ENCODE measurements around the gene DAAM2.

DAAM2 gene

GRCh38 chr6:39791850-39792539 lies at the start of gene DAAM2:
Gene DAAM2, plus strand, starts transcription at chr6:39792376. Its CDS starts 63,927 bp downstream, at chr6:39856303.
- DNase-seq (ENCODE audit: low read depth in 2 of 3, low spot score in 1 of 3) = no peak

- no peak for DNase-seq (ENCODE audit: low read depth in 2 of 3, low spot score in 1 of 3)
Observed at GRCh38 chr6:39746795-39747194, 45.4 kb upstream of the DAAM2 start.

GRCh38 chr6:39752835-39753724 lies 39.1 kb upstream of the DAAM2 start:
- no peak for DNase-seq (ENCODE audit: low read depth in 2 of 3, low spot score in 1 of 3)

GRCh38 chr6:39753725-39754045 lies 38.5 kb upstream of the DAAM2 start:
- no peak for DNase-seq (ENCODE audit: low read depth in 2 of 3, low spot score in 1 of 3)

- no peak for DNase-seq (ENCODE audit: low read depth in 2 of 3, low spot score in 1 of 3)
Observed at GRCh38 chr6:39754514-39755115, 37.6 kb upstream of the DAAM2 start.

GRCh38 chr6:39755231-39755630 lies 36.9 kb upstream of the DAAM2 start:
- no peak for DNase-seq (ENCODE audit: low read depth in 2 of 3, low spot score in 1 of 3)

- no peak for DNase-seq (ENCODE audit: low read depth in 2 of 3, low spot score in 1 of 3)
Observed at GRCh38 chr6:39756582-39756981, 35.6 kb upstream of the DAAM2 start.

DNA sequence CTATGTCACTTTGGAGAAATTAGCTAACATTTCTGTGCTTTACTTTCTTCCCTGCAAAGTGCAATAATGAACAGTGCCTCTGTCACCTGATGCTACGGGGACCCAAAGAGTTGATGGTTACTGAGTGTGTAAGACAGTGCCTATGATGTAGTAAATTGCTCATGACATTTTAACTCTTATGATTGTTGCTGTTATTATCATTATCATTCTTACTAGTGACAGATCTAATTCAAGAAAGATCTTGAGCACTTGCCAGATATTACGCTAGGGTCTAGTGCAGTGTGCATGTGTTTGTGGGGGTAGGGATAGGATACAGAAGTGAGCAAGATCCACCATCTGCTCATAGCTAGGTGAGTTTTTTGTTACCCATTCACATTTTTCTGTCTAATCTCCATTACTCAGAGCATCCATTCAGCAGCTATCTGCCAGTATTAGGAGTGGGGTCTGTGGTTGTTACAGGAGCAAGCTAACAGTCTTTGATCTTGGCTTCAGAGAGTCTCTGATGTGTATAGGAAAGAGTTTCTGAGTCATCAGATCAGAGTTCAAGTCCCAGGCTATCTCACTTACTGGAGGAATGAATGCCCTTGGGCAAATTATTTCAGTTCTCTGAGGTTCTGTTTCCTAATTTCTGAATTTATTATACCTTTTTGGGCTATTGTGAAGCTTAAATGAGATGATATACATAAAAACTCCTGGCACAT lies 33.1 kb upstream of the DAAM2 start:
- no peak for DNase-seq (ENCODE audit: low read depth in 2 of 3, low spot score in 1 of 3)

- DNase-seq (ENCODE audit: low read depth in 2 of 3, low spot score in 1 of 3) = no peak
Observed at GRCh38 chr6:39760226-39760952, 31.8 kb upstream of the DAAM2 start.

DNA sequence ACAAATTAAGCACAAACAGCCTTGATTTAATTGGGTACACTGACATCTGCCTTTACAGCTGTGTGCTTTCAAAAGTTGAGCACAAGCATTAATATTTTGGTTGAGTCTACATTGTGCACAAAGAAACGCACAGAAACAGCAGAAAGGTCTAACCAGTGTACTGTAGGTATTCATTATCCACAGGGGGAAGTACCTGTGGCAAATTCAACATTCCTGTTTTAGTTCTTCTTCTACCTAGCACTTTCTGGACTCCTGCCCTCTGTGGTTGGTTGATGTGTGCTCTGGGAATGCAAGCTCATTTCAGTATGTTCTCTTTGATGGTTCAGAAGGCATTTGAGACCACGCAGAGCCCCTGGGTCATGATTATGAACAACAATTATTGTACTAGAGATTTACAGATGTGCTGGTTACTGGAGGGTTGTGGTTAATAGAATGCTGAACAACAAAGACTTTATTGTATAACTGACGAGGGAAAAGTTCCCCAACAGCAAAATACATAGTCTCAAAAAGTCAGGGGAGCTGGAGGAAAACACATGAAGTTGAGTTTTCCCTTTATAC lies 26.6 kb upstream of the DAAM2 start:
- DNase-seq (ENCODE audit: low read depth in 2 of 3, low spot score in 1 of 3) = no peak

GRCh38 chr6:39769012-39769411 lies 23.2 kb upstream of the DAAM2 start:
- no peak for DNase-seq (ENCODE audit: low read depth in 2 of 3, low spot score in 1 of 3)

DNA sequence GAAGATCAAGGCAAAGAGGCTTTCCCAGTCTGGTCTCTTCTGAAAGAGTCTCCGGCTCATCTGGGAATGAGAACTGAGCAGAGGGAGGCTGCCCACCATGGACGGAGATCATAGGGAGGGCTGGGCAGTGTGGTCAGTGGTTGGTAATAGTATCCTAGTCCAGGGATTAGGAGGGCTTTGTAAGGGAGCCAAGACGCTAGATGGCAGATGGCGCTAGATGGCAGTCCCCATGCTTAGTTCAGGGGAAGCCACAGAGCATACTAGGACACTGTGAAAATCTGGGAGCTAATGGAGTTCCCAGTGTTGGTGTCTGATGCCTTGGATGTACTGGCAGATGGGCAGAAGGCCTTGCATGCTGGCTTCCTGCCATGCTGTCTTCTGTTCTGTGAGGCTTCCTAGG lies 21.7 kb upstream of the DAAM2 start:
- no peak for DNase-seq (ENCODE audit: low read depth in 2 of 3, low spot score in 1 of 3)

- no peak for DNase-seq (ENCODE audit: low read depth in 2 of 3, low spot score in 1 of 3)
Observed at GRCh38 chr6:39772559-39773273, 19.5 kb upstream of the DAAM2 start.

DNA sequence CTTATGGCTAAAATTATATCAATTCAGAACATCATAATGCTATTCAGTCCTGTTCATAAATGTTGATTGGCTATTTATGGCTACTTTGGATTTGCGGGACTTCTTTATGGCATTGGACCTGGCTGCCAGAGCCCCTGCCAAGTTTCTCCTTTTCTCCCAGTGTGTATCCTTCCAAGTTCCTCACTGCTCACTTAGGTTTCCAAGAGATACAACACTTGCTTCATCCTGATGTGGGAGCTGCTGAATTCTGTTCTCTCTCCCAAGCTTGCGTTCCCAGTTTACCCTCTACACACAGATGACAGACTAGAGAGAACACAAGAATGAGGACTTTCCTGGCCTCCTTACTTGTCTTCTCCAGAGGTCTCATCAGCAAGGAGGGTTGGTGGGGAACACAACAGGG lies 18.4 kb upstream of the DAAM2 start:
- no peak for DNase-seq (ENCODE audit: low read depth in 2 of 3, low spot score in 1 of 3)

- DNase-seq (ENCODE audit: low read depth in 2 of 3, low spot score in 1 of 3) = no peak
Observed at GRCh38 chr6:39776581-39776980, 15.6 kb upstream of the DAAM2 start.

DNA sequence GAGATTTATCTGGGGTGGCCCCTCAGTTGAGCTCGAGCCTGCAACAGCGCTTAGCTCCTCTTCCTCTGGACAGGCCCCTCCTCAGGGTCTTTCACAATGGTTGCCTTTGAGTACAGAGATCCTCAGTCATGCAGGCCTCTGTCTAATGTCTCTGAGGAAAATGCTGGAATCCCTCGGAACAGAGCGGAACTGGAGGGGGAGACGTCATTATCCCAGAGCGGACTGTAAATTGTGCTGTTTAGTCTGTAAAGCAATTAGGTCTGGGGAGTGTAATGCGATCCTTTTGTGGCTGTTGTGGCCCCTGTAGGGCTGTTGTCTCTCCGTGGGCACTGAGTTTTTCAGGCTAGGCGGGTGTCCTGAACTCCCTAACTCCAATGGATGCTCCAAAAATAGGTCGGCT lies 15.0 kb upstream of the DAAM2 start:
- no peak for DNase-seq (ENCODE audit: low read depth in 2 of 3, low spot score in 1 of 3)

DNA sequence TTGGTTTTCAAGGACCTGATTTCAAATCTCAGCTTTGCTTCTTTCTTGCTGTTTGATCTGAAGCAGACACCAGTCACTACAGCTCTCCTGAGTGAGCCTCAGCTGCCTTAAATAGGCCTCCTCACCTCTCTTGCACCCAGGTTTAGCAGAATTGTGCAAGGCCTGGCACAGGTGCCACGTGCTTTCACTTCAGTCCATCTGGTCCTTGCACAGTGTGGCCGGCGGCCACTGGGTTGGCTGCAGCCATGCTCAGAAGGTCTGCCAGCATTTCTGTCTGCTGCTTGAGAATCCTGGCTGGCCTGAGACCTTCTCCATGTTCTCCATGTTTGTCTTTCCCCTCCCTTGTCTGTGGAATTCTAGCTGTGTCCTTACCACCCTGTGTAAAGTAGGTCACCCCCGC lies 14.5 kb upstream of the DAAM2 start:
- DNase-seq (ENCODE audit: low read depth in 2 of 3, low spot score in 1 of 3) = no peak

DNA sequence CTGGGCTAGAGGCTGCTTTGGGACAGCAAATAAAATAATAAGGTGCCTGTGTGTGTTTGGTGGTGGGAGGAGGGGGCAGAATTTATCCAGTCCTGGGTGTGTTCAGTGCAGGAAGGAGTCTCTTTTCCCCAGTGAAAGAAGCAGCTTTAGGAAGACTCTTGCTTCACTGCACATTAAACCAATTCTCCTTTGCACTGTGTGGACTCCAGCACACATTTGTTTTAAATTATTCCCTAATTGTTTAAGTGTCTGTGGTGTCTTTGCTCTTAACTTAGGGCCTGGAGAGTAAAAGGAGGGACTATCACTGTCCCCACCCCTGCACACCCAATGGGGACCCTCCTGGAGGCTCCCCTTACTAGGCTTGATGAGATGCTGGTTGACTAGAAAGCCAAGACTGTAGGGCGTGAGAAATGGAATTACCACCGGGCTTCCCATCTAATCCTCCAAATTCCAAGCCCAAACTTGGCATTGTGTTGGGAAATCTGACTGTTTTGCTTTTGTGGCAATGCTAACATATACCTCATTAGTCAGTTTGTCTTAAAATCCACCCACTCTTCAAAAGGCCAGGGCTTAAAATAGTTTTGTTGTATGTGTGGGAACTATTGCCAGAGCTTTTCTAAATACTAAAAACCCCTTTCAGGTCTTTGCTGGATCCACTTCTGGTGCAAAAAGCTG lies 13.5 kb upstream of the DAAM2 start:
- no peak for DNase-seq (ENCODE audit: low read depth in 2 of 3, low spot score in 1 of 3)

- no peak for DNase-seq (ENCODE audit: low read depth in 2 of 3, low spot score in 1 of 3)
Observed at GRCh38 chr6:39785281-39785680, 6.9 kb upstream of the DAAM2 start.
